Chondrocyte (in vitro differentiated cells): ENCODE data around the gene RERE. TPM values are rescaled to one million over a fixed set of nuclear protein-coding genes. Genes with fewer than 3 reads are reported as not detected.
"Not testable (repeated sequence)": the region's sequence is repeated elsewhere in the genome, so short reads cannot be mapped to it uniquely, and the experiment has no call there.

ENCODE experiments used
- DNase-seq: peaks from one replicate; pipeline ENCODE4 v3.0.0; 2021; ENCODE audit warnings: mixed read lengths, low spot score
- H3K27ac Mint-ChIP-seq: one replicate; pipeline ENCODE4 v1.8.0; 2021; ENCODE audit warnings: mild to moderate bottlenecking, moderate library complexity, mixed read lengths; ENCODE audit not compliant: unreplicated experiment
- H3K27me3 Mint-ChIP-seq: 2 replicates; pipeline ENCODE4 v1.8.0; 2021; ENCODE audit warnings: low read depth, mixed read lengths
- H3K36me3 Mint-ChIP-seq: 2 replicates; pipeline ENCODE4 v1.8.0; 2021; ENCODE audit warnings: low read depth, mixed read lengths
- H3K4me1 Mint-ChIP-seq: 2 replicates; pipeline ENCODE4 v1.8.0; 2021; ENCODE audit warnings: low read depth, mild to moderate bottlenecking, mixed read lengths
- H3K4me3 Mint-ChIP-seq: one replicate; pipeline ENCODE4 v1.8.0; 2021; ENCODE audit warnings: mild to moderate bottlenecking, moderate library complexity, mixed read lengths; ENCODE audit not compliant: unreplicated experiment
- H3K9me3 Mint-ChIP-seq: 2 replicates; pipeline ENCODE4 v1.8.0; 2021; ENCODE audit warnings: low read depth, mixed read lengths
- CTCF ChIP-seq: fragments of 200-600 bp; sonication (generic); IDR thresholded peaks from 2 replicates; pipeline ENCODE4 v1.5.0; 2021; ENCODE audit warnings: antibody characterized with exemption, mild to moderate bottlenecking, moderate library complexity
- total RNA-seq: library from RNA; stranded (reverse); gene quantifications from 3 replicates; pipeline ENCODE4 v1.2.1, GENCODE V29; 2021

The RERE gene
- total RNA-seq, 1 donor from 2014 or later, result 64.9 TPM

- H3K27ac Mint-ChIP-seq, result peak overlapping the region; percentile 38
- peaks cover 28% of the 10 kb centered on the region for H3K4me1 Mint-ChIP-seq
- peak overlapping the region; percentile 3 for H3K4me3 Mint-ChIP-seq
- no peaks in the 10 kb centered on the region for H3K9me3 Mint-ChIP-seq
- DNase-seq, result no peak
- no peaks in the 10 kb centered on the region for H3K36me3 Mint-ChIP-seq
- H3K27me3 Mint-ChIP-seq, result no peaks in the 10 kb centered on the region
- no peak for TF ChIP-seq CTCF
Measured at GRCh38 chr1:8822373-8823294, 5.2 kb upstream of the RERE start.

GRCh38 chr1:8821084-8821483 lies 3.6 kb upstream of the RERE start:
- Mint-ChIP-seq H3K27me3 (no peaks in the 10 kb centered on the region), H3K4me3 (no peak overlapping the region), H3K9me3 (no peaks in the 10 kb centered on the region), H3K27ac (peak overlapping the region; percentile 32), H3K36me3 (no peaks in the 10 kb centered on the region), H3K4me1 (peaks cover 37% of the 10 kb centered on the region)
- TF ChIP-seq CTCF, result no peak
- no peak for DNase-seq

GRCh38 chr1:8818789-8819188 lies 1.3 kb upstream of the RERE start:
- H3K27me3 Mint-ChIP-seq, H3K36me3 Mint-ChIP-seq, H3K9me3 Mint-ChIP-seq, DNase-seq: not testable (repeated sequence)
- peak overlapping the region; percentile 39 for H3K27ac Mint-ChIP-seq
- H3K4me1 Mint-ChIP-seq, result peaks cover 60% of the 10 kb centered on the region
- H3K4me3 Mint-ChIP-seq, result peak overlapping the region; percentile 86

- Mint-ChIP-seq H3K4me1 (peaks cover 62% of the 10 kb centered on the region), H3K36me3 (no peaks in the 10 kb centered on the region), H3K9me3 (no peaks in the 10 kb centered on the region), H3K27me3 (no peaks in the 10 kb centered on the region), H3K4me3 (peak overlapping the region; percentile 86), H3K27ac (peak overlapping the region; percentile 95)
- no peak for TF ChIP-seq CTCF
- DNase-seq, result no peak
Measured at GRCh38 chr1:8818325-8818775, 910 bp upstream of the RERE start.

GRCh38 chr1:8816831-8817411 lies 519 bp downstream of the RERE start:
- no peaks in the 10 kb centered on the region for H3K27me3 Mint-ChIP-seq
- DNase-seq, result no peak
- no peak for TF ChIP-seq CTCF
- H3K4me1 Mint-ChIP-seq, result peaks cover 59% of the 10 kb centered on the region
- no peaks in the 10 kb centered on the region for H3K9me3 Mint-ChIP-seq
- H3K4me3 Mint-ChIP-seq, result peak overlapping the region; percentile 93
- H3K27ac Mint-ChIP-seq, result peak overlapping the region; percentile 97
- H3K36me3 Mint-ChIP-seq, result no peaks in the 10 kb centered on the region
